ENCODE data around the gene LRRC15.

Gene LRRC15

GRCh38 chr3:194367992-194368841 is 1.3 kb downstream of the LRRC15 start:
- H3K4me3 ChIP-seq (ENCODE audit: low read depth, low read length), result no peak overlapping the region

GRCh38 chr3:194365978-194366490 is 3.5 kb downstream of the LRRC15 start:
- no peak for DNase-seq (ENCODE audit: low read depth)
- no peak overlapping the region for H3K4me3 ChIP-seq (ENCODE audit: low read depth, low read length)

More at GRCh38 chr3:194367992-194368841, 1.3 kb downstream of the LRRC15 start:
- no peak for DNase-seq (ENCODE audit: low read depth)

- no peak for DNase-seq (ENCODE audit: low read depth)
- H3K4me3 ChIP-seq (ENCODE audit: low read depth, low read length), result no peak overlapping the region
These were observed 4.0 kb downstream of the LRRC15 start for GRCh38 chr3:194365526-194365925.

- H3K4me3 ChIP-seq (ENCODE audit: low read depth, low read length), result no peak overlapping the region
- no peak for DNase-seq (ENCODE audit: low read depth)
These were observed 4.7 kb downstream of the LRRC15 start for GRCh38 chr3:194364652-194365434.

GRCh38 chr3:194364314-194364651 is 5.3 kb downstream of the LRRC15 start:
- no peak for DNase-seq (ENCODE audit: low read depth)
- H3K4me3 ChIP-seq (ENCODE audit: low read depth, low read length), result no peak overlapping the region

GRCh38 chr3:194360568-194360967 is 9.0 kb downstream of the LRRC15 start:
- DNase-seq (ENCODE audit: low read depth), result no peak
- H3K4me3 ChIP-seq (ENCODE audit: low read depth, low read length), result no peak overlapping the region

- DNase-seq (ENCODE audit: low read depth), result no peak
- no peak overlapping the region for H3K4me3 ChIP-seq (ENCODE audit: low read depth, low read length)
These were observed 11.9 kb downstream of the LRRC15 start for GRCh38 chr3:194357681-194358080.

GRCh38 chr3:194355379-194355778 is 14.2 kb downstream of the LRRC15 start:
- DNase-seq (ENCODE audit: low read depth), result no peak
- H3K4me3 ChIP-seq (ENCODE audit: low read depth, low read length), result no peak overlapping the region

GRCh38 chr3:194354315-194354714 is 15.2 kb downstream of the LRRC15 start:
- no peak for DNase-seq (ENCODE audit: low read depth)
- H3K4me3 ChIP-seq (ENCODE audit: low read depth, low read length), result no peak overlapping the region

GRCh38 chr3:194352667-194353246 is 16.8 kb downstream of the LRRC15 start:
- DNase-seq (ENCODE audit: low read depth), result no peak
- H3K4me3 ChIP-seq (ENCODE audit: low read depth, low read length), result no peak overlapping the region

- H3K4me3 ChIP-seq (ENCODE audit: low read depth, low read length), result no peak overlapping the region
- no peak for DNase-seq (ENCODE audit: low read depth)
These were observed 17.5 kb downstream of the LRRC15 start for GRCh38 chr3:194351952-194352536.

- H3K4me3 ChIP-seq (ENCODE audit: low read depth, low read length), result no peak within 1 kb of the TSS
- DNase-seq (ENCODE audit: low read depth), result no peak
These were observed 18.4 kb downstream of the LRRC15 start, which contains the start of gene CPN2 for GRCh38 chr3:194351080-194351672. CPN2 (minus strand) TSS chr3:194351328; CDS start chr3:194342702, 8,626 bp downstream.

- no peak overlapping the region for H3K4me3 ChIP-seq (ENCODE audit: low read depth, low read length)
- no peak for DNase-seq (ENCODE audit: low read depth)
These were observed 18.8 kb downstream of the LRRC15 start for GRCh38 chr3:194350726-194351071.

GRCh38 chr3:194348354-194348753 is 21.2 kb downstream of the LRRC15 start:
- DNase-seq (ENCODE audit: low read depth), result no peak
- H3K4me3 ChIP-seq (ENCODE audit: low read depth, low read length), result no peak overlapping the region

GRCh38 chr3:194346621-194347020 is 22.9 kb downstream of the LRRC15 start:
- no peak for DNase-seq (ENCODE audit: low read depth)
- H3K4me3 ChIP-seq (ENCODE audit: low read depth, low read length), result no peak overlapping the region

GRCh38 chr3:194346035-194346434 is 23.5 kb downstream of the LRRC15 start:
- no peak for DNase-seq (ENCODE audit: low read depth)
- no peak overlapping the region for H3K4me3 ChIP-seq (ENCODE audit: low read depth, low read length)

GRCh38 chr3:194344012-194344411 is 25.5 kb downstream of the LRRC15 start:
- H3K4me3 ChIP-seq (ENCODE audit: low read depth, low read length), result no peak overlapping the region
- no peak for DNase-seq (ENCODE audit: low read depth)

- no peak for DNase-seq (ENCODE audit: low read depth)
- no peak overlapping the region for H3K4me3 ChIP-seq (ENCODE audit: low read depth, low read length)
These were observed 26.0 kb downstream of the LRRC15 start for GRCh38 chr3:194343561-194343893.

GRCh38 chr3:194342861-194343560 is 26.5 kb downstream of the LRRC15 start:
- DNase-seq (ENCODE audit: low read depth), result no peak
- no peak overlapping the region for H3K4me3 ChIP-seq (ENCODE audit: low read depth, low read length)

Measured in skeletal muscle cell (primary cell).